Hepatocyte (in vitro differentiated cells): ENCODE results near the gene GSTM5. TPM values are rescaled to one million over a fixed set of nuclear protein-coding genes. Genes with fewer than 3 reads are reported as not detected.
A peak's percentile ranks its signal among the peaks of the same experiment; 100 is the strongest.

ENCODE experiments used
- DNase-seq: peaks from one replicate; pipeline ENCODE4 v3.0.0-alpha.2; 2016; ENCODE audit warnings: low spot score
- H2AFZ ChIP-seq: fragments of 200-600 bp; sonication (generic); 2 replicates; pipeline ENCODE4 v1.6.0; 2016; ENCODE audit warnings: antibody characterized with exemption, mild to moderate bottlenecking
- H3K27ac ChIP-seq: fragments of 200-600 bp; sonication (generic); 2 replicates; pipeline ENCODE4 v1.5.1; 2016; ENCODE audit warnings: mild to moderate bottlenecking
- H3K27me3 ChIP-seq: fragments of 200-600 bp; sonication (generic); 2 replicates; pipeline ENCODE4 v1.6.1; 2016
- H3K36me3 ChIP-seq: fragments of 200-600 bp; sonication (generic); replicated peaks from 2 replicates; pipeline ENCODE4 v1.5.1; 2016; ENCODE audit warnings: low read depth; ENCODE audit not compliant: insufficient read depth
- H3K4me1 ChIP-seq: fragments of 200-600 bp; sonication (generic); 2 replicates; pipeline ENCODE4 v1.5.1; 2016; ENCODE audit warnings: mild to moderate bottlenecking, moderate library complexity; ENCODE audit not compliant: insufficient read depth
- H3K4me2 ChIP-seq: fragments of 200-600 bp; sonication (generic); 2 replicates; pipeline ENCODE4 v1.6.0; 2016
- H3K4me3 ChIP-seq: fragments of 200-600 bp; sonication (generic); 2 replicates; pipeline ENCODE4 v1.5.1; 2016; ENCODE audit warnings: mild to moderate bottlenecking
- H3K79me2 ChIP-seq: fragments of 200-600 bp; sonication (generic); 2 replicates; pipeline ENCODE4 v1.6.0; 2017; ENCODE audit warnings: mild to moderate bottlenecking
- H3K9me2 ChIP-seq: fragments of 200-600 bp; sonication (generic); replicated peaks from 2 replicates; pipeline ENCODE4 v1.6.0; 2017; ENCODE audit warnings: mild to moderate bottlenecking; ENCODE audit not compliant: insufficient read depth
- H3K9me3 ChIP-seq: fragments of 200-600 bp; sonication (generic); 2 replicates; pipeline ENCODE4 v1.5.1; 2016; ENCODE audit warnings: low read depth, mild to moderate bottlenecking
- H4K20me1 ChIP-seq: fragments of 200-600 bp; sonication (generic); 2 replicates; pipeline ENCODE4 v1.6.0; 2016; ENCODE audit warnings: mild to moderate bottlenecking; ENCODE audit not compliant: insufficient read depth, poor library complexity, severe bottlenecking
- CTCF ChIP-seq: fragments of 200-600 bp; sonication (generic); IDR thresholded peaks from 2 replicates; pipeline ENCODE4 v1.5.1; 2016; ENCODE audit warnings: antibody characterized with exemption, mild to moderate bottlenecking; ENCODE audit not compliant: poor library complexity
- EZH2 ChIP-seq: fragments of 200-600 bp; sonication (generic); IDR thresholded peaks from 2 replicates; pipeline ENCODE4 v1.6.1; 2016; ENCODE audit warnings: antibody characterized with exemption, mild to moderate bottlenecking, borderline replicate concordance
- EZH2phosphoT487 ChIP-seq: fragments of 200-600 bp; sonication (generic); IDR thresholded peaks from one replicate; pipeline ENCODE4 v1.6.1; 2018; ENCODE audit warnings: antibody characterized with exemption, mild to moderate bottlenecking, low read depth, moderate library complexity; ENCODE audit not compliant: unreplicated experiment, severe bottlenecking
- WGBS: methylation state at CpG from one replicate; pipeline ENCODE4 v1.1.6; 2016; ENCODE audit warnings: low lambda C conversion rate; ENCODE audit errors: missing lambda C conversion rate; 5-methylcytosine and 5-hydroxymethylcytosine counted together
- polyA plus RNA-seq: library from polyadenylated mRNA; unstranded; fragments of >200 nt; fragmentation: Nextera tagmentation; extraction: Ambion mirVana; gene quantifications from 2 replicates; pipeline ENCODE4 v1.2.1, GENCODE V29; 2016
- total RNA-seq: library from RNA; depleted of rRNA; stranded (reverse); fragments of >200 nt; gene quantifications from 2 replicates; pipeline ENCODE4 v1.2.3, GENCODE V29; 2014

The GSTM5 gene
- total and polyA plus RNA-seq, 2 experiments from 2014 or later: 1.2 to 3.0 TPM

GRCh38 chr1:109757936-109758786, 46.1 kb downstream of the GSTM5 start:
- no peak overlapping the region for H2AFZ ChIP-seq
- TF ChIP-seq EZH2phosphoT487 (no peak), EZH2 (no peak), CTCF (no peak)
- H3K27me3 ChIP-seq: no peaks in the 10 kb centered on the region
- no peak overlapping the region for H3K4me2 ChIP-seq
- H3K36me3 ChIP-seq: no peaks in the 10 kb centered on the region
- no peak overlapping the region for H3K4me3 ChIP-seq
- H4K20me1 ChIP-seq: no peaks in the 10 kb centered on the region
- H3K4me1 ChIP-seq: peaks cover 15% of the 10 kb centered on the region
- no peaks in the 10 kb centered on the region for H3K9me3 ChIP-seq
- no peak overlapping the region for H3K27ac ChIP-seq
- DNase-seq: no peak
- no peaks in the 10 kb centered on the region for H3K9me2 ChIP-seq
- peaks cover 7% of the 10 kb centered on the region for H3K79me2 ChIP-seq
- WGBS: 94% methylated on average over 13 of the region's 13 CpGs

- TF ChIP-seq EZH2phosphoT487 (no peak), EZH2 (no peak), CTCF (no peak)
- Histone ChIP-seq H2AFZ (no peak overlapping the region), H3K4me3 (no peak overlapping the region), H4K20me1 (no peaks in the 10 kb centered on the region), H3K27me3 (no peaks in the 10 kb centered on the region), H3K9me3 (no peaks in the 10 kb centered on the region), H3K9me2 (no peaks in the 10 kb centered on the region), H3K27ac (no peak overlapping the region), H3K4me1 (peaks cover 28% of the 10 kb centered on the region), H3K79me2 (peaks cover 16% of the 10 kb centered on the region), H3K36me3 (no peaks in the 10 kb centered on the region), H3K4me2 (no peak overlapping the region)
- WGBS: 93% methylated on average over 11 of the region's 11 CpGs
- no peak for DNase-seq
Measured at GRCh38 chr1:109759513-109760334, 47.7 kb downstream of the GSTM5 start.

- H3K4me2 ChIP-seq: peak overlapping the region; percentile 85
- no peaks in the 10 kb centered on the region for H3K9me2 ChIP-seq
- WGBS: 83% methylated on average over 7 of the region's 7 CpGs
- H3K79me2 ChIP-seq: peaks cover 16% of the 10 kb centered on the region
- H3K36me3 ChIP-seq: no peaks in the 10 kb centered on the region
- DNase-seq: no peak
- H3K9me3 ChIP-seq: no peaks in the 10 kb centered on the region
- H3K4me1 ChIP-seq: peaks cover 35% of the 10 kb centered on the region
- TF ChIP-seq EZH2: no peak
- TF ChIP-seq EZH2phosphoT487: no peak
- no peak for TF ChIP-seq CTCF
- H3K27me3 ChIP-seq: no peaks in the 10 kb centered on the region
- peak overlapping the region; percentile 99 for H3K27ac ChIP-seq
- no peak overlapping the region for H3K4me3 ChIP-seq
- H2AFZ ChIP-seq: no peak overlapping the region
- no peaks in the 10 kb centered on the region for H4K20me1 ChIP-seq
Measured at GRCh38 chr1:109760581-109761226, 48.7 kb downstream of the GSTM5 start.
